ENCODE results near the gene TLCD1. TPM values are rescaled to one million over a fixed set of nuclear protein-coding genes. Genes with fewer than 3 reads are reported as not detected.
A peak's percentile ranks its signal among the peaks of the same experiment; 100 is the strongest.

The TLCD1 gene
- total RNA-seq, 1 donor from 2014 or later = 3.8 TPM

- peak; percentile 94 for DNase-seq (ENCODE audit: extremely low spot score, unreplicated experiment)
- Mint-ChIP-seq H3K4me1 (ENCODE audit: unreplicated experiment) (peaks cover 33% of the 10 kb centered on the region), H3K27ac (ENCODE audit: unreplicated experiment) (peak within 1 kb of the TSS; percentile 89), H3K4me3 (ENCODE audit: unreplicated experiment) (peak within 1 kb of the TSS; percentile 89), H3K27me3 (ENCODE audit: unreplicated experiment) (no peaks in the 10 kb centered on the region), H3K36me3 (ENCODE audit: unreplicated experiment) (peaks cover 6% of the 10 kb centered on the region), H3K9me3 (ENCODE audit: unreplicated experiment) (no peaks in the 10 kb centered on the region)
- TF ChIP-seq, protein P1, sequence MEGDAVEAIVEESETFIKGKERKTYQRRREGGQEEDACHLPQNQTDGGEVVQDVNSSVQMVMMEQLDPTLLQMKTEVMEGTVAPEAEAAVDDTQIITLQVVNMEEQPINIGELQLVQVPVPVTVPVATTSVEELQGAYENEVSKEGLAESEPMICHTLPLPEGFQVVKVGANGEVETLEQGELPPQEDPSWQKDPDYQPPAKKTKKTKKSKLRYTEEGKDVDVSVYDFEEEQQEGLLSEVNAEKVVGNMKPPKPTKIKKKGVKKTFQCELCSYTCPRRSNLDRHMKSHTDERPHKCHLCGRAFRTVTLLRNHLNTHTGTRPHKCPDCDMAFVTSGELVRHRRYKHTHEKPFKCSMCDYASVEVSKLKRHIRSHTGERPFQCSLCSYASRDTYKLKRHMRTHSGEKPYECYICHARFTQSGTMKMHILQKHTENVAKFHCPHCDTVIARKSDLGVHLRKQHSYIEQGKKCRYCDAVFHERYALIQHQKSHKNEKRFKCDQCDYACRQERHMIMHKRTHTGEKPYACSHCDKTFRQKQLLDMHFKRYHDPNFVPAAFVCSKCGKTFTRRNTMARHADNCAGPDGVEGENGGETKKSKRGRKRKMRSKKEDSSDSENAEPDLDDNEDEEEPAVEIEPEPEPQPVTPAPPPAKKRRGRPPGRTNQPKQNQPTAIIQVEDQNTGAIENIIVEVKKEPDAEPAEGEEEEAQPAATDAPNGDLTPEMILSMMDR (IDR thresholded peaks at IDR 0.05) = peak; percentile 34
Observed at GRCh38 chr17:28743243-28744103, 17.4 kb upstream of the TLCD1 start, which contains the start of gene TRAF4. Gene TRAF4 (plus strand): TSS chr17:28744011. CDS start chr17:28744113, 102 bp downstream.

DNA sequence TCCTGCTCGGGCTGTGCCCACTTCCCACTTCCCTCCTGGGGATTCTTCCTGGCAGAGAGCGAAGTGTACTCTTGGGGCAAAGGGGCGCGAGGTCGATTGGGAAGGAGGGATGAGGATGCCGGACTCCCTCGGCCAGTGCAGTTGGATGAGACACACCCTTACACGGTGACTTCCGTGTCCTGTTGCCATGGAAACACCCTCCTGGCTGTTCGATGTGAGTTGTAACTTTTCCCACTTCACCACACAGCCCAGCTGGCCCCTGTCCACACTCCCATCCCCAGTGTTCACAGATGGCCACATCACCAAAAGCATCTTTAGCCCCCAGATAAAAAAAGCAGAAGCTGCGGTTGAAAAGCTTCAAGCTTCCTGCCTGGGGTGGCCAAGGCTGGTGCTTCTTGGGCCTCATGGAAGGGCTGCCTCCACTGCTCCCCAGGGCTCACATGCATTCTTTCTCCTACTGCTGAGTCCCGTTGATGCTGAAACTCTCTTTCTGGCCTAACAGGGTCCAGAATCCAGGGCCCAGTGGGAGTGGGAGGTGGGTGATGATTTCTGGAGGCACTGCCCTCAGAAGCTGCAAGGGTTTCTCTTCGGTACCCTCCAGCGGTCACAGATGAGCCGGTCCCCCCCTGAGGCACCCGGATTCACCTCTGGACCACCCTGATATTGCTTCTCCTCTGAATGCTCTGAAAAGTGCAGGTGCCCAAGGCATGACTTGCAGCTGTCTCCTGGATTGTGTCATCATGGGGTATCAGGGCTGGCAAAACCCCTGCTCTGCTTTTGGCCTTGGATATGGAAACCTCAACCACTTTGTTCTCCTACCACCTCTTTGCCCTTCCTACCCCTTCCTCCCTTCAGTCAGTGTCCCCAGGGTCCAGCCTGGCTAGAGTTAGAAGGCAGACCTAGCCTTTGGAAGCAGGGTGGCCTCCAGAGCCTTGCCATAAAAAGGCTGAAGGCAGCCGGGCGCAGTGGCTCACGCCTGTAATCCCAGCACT is 15.6 kb upstream of the TLCD1 start:
- Mint-ChIP-seq H3K9me3 (ENCODE audit: unreplicated experiment) (no peaks in the 10 kb centered on the region), H3K27ac (ENCODE audit: unreplicated experiment) (peak overlapping the region; percentile 23), H3K36me3 (ENCODE audit: unreplicated experiment) (peaks cover 2% of the 10 kb centered on the region), H3K4me1 (ENCODE audit: unreplicated experiment) (peaks cover 29% of the 10 kb centered on the region), H3K4me3 (ENCODE audit: unreplicated experiment) (no peak overlapping the region), H3K27me3 (ENCODE audit: unreplicated experiment) (no peaks in the 10 kb centered on the region)
- TF ChIP-seq, protein P1 (IDR thresholded peaks at IDR 0.05) = no peak
- DNase-seq (ENCODE audit: extremely low spot score, unreplicated experiment) = no peak

DNA sequence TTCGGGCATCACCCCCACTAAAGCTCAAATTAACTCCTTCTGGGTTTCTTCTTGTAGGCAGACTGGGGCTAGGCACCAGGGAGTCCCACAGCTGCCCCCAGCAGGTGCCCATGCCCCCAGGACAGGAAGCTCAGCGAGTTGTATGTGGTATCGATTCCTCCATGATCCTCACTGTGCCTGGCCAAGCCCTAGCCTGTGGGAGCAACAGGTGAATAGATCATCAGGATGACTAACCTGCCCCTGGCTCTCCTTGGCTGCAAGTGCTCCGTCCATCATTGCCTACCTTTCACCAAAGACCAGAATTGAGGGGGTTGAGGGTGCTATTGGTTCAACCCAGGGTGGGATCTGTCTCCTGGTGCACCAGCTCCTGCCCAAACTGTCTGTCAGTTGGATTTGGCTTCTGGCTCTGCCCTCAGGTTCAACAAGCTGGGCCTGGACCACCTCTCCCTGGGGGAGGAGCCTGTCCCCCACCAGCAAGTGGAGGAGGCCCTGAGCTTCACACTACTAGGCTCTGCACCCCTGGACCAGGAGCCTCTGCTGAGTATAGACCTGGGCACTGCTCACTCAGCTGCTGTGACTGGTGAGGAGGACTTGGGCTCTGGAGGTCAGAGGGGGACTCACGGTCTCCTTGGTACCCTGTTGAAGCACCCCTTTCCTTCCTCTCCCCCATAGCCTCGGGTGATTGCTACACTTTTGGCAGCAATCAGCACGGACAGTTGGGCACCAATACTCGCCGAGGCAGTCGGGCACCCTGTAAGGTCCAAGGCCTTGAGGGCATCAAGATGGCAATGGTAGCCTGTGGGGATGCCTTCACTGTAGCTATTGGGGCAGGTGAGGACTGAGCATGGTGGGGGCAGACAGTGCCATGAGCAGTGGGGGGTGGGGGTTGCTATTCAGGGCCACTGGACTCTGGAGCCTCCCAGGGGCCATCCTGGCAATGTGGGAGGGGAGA is 14.6 kb upstream of the TLCD1 start:
- Mint-ChIP-seq H3K27me3 (ENCODE audit: unreplicated experiment) (no peaks in the 10 kb centered on the region), H3K4me3 (ENCODE audit: unreplicated experiment) (no peak overlapping the region), H3K9me3 (ENCODE audit: unreplicated experiment) (no peaks in the 10 kb centered on the region), H3K4me1 (ENCODE audit: unreplicated experiment) (peaks cover 20% of the 10 kb centered on the region), H3K27ac (ENCODE audit: unreplicated experiment) (no peak overlapping the region), H3K36me3 (ENCODE audit: unreplicated experiment) (peaks cover 2% of the 10 kb centered on the region)
- DNase-seq (ENCODE audit: extremely low spot score, unreplicated experiment) = no peak
- TF ChIP-seq, protein P1 (IDR thresholded peaks at IDR 0.05) = no peak

DNA sequence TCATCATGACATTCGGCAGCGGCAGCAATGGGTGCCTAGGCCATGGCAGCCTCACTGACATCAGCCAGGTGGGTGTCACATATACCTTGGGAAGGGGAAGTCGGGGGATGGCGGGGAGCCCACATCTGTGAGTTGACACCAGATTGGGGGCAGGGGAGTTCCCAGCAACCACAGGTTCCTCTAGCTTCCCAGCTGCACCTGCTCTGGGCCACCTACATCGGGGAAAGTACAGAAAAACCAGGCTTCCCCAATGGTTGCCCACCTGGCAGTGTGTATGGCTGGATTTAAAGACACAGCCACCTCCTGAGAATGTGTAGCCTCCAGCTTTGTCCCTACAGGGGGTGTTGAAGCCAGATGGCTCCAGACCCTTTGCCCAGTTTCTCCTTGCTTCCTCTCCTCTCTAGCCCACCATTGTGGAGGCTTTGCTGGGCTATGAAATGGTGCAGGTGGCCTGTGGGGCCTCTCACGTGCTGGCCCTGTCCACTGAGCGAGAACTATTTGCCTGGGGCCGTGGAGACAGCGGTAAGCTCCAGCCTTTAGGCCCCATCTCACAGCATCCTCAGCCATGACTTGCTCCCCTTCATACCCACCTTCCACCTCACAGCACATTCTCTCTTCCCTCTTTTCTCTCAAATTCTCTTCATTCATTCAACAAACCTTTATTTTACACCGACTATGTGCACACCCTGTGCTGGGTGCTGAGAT is 12.8 kb upstream of the TLCD1 start:
- TF ChIP-seq, protein P1 (IDR thresholded peaks at IDR 0.05) = no peak
- peaks cover 15% of the 10 kb centered on the region for H3K4me1 Mint-ChIP-seq (ENCODE audit: unreplicated experiment)
- no peak overlapping the region for H3K27ac Mint-ChIP-seq (ENCODE audit: unreplicated experiment)

More for the DNA sequence above, 12.8 kb upstream of the TLCD1 start:
- H3K27me3 Mint-ChIP-seq (ENCODE audit: unreplicated experiment) = no peaks in the 10 kb centered on the region
- DNase-seq (ENCODE audit: extremely low spot score, unreplicated experiment) = no peak
- no peaks in the 10 kb centered on the region for H3K9me3 Mint-ChIP-seq (ENCODE audit: unreplicated experiment)
- peaks cover 2% of the 10 kb centered on the region for H3K36me3 Mint-ChIP-seq (ENCODE audit: unreplicated experiment)
- H3K4me3 Mint-ChIP-seq (ENCODE audit: unreplicated experiment) = no peak overlapping the region
